ENCODE results near the gene KRTCAP2.
"Not testable (repeated sequence)": the region's sequence is repeated elsewhere in the genome, so short reads cannot be mapped to it uniquely, and the experiment has no call there.

Gene KRTCAP2

DNA sequence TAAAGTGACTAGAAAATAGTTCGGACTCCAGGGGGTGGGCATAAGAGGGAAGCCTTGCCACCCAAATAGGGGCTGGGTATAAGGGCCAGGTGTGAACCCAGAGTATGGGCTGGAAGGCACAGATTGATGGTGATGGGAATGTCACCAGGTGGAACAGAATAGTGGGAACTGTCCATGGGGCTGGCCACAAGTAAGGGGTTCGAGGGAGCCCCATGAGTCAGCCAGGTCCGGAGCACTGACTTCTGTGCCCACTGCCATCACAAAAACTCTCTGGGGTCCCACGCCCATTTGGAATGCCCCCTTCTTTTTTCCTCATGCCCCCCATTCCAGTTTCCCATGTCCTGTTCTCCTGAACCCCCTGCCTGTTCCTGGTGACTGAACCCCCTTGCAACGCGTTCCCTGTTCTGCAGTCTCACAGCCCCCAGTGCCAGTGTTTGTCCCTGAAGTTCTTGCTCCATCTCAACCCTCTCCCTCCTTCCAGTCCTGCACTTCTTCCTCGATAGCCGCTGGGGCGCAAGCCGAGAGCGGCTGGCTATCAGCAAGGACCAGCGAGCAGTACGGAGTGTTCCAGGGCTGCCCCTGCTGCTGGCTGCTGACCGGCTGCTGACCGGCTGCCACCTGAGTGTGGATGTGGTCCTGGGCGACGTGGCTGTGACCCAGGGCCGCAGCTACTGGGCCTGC, 8.4 kb upstream of the KRTCAP2 start:
- no peak for DNase-seq

DNA sequence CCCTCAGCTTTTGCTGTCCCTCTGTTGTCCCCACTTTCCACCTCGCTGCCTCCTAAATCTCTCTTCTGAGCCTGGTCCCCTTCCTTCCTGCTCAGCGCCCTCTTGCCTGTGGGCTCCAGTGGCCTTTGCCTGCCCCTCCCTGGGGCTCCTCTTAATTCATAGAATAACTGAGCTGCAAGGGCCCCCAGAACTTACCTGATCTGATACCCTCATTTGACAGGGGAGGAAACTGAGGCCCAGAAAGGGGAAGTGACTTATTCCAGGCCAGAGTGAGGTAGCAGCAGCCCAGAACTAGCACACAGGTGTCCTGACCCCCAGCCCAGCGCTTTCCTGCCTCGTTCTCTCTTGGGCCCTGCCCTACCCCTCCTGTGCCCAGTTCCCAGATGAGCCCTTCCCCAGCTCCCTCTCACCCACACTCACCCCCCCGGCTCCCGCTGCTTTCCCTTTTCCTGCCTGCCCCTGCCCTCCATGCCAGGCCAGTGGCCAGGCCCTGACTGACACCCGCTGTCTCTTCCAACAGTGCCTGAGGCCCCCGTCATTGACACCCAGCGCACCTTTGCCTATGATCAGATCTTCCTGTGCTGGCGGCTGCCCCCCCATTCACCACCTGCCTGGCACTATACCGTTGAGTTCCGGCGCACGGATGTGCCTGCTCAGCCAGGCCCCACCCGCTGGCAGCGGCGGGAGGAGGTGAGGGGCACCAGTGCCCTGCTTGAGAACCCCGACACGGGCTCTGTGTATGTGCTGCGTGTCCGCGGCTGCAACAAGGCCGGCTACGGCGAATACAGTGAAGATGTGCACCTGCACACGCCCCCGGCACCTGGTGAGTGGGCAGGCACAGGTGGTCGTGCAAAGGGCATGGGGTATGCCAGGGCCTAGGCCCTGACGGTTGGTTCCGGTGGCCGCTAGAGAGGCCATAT, 6.3 kb upstream of the KRTCAP2 start:
- peak; percentile 11 for DNase-seq

DNA sequence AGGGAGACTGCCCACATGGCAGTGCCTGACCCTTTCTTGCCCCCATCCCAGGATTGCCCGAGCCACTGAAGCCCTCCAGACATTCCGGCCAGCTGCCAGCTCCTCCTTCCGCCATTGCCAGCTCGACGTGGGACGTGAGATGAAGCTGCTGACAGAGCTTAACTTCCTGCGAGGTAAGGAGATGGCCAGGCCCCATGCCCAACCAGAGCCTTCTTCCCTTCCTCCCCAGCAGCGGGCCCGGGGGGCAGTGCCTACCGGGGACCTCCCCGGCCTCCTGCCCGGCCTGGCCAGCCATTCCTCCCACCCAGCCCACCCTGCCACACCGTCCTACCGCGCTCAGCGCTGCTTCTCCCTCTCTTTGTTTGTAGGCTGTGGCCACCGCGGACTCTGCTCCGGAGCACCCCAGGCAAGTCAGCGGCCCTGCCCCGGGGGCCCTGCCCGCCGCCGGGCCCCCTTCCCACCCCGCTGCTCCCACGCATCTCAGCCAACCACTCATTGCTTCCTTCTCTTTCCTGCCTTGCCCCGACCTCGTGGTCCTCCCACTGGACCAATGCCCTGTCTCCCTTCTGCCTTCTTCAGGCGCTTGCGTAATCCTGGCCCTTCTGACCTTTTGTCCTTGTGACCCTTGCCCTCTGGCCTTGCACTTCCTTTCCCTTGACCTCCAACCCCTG, 5.5 kb upstream of the KRTCAP2 start:
- DNase-seq: no peak

DNA sequence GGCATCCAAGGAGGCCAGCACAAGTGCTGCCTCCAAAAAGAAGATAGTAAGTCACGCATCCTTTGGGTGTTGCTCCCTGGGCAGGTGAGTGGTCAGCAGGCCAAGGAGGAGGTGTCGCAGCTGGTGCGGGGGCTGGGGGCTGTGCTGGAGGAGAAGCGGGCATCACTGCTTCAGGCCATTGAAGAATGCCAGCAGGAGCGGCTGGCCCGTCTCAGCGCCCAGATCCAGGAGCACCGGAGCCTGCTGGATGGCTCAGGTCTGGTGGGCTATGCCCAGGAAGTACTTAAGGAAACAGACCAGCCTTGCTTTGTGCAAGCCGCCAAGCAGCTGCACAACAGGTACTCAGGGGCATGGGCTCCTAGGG, 4.8 kb upstream of the KRTCAP2 start:
- peak; percentile 14 for DNase-seq

DNA sequence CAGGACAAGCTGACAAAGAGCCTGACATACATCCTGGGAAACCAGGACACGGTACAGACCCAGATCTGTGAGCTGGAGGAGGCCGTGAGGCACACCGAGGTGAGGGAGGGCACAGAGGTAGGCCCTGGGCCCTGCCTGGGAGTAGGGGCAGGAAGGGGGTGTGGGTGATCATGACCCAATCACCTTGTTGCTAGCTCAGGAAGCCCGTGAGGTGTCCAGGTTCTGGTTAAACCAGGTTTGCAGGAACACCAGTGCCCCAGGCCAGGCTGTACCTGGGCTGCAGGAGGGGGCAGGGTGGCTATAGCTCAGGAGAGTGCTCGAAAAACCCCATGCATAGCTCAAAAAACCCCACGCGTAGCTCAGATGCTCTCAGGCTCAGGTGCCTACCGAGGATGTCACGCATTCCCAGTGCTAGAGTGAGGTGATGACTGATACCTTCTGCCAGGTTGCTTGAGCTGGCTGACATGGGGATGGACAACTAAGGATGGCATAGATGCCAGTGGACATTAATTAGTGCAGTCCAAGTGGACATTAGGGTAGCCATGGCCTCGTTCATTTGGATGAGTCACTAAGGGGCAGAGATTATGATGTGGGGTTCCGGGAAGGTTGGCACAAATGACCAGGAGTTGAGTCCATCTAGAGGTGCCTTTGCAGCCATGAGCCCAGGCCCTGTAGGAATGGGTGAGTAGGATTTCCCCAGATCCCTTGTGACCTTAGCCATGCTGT, 4.3 kb upstream of the KRTCAP2 start:
- DNase-seq: peak; percentile 15

DNA sequence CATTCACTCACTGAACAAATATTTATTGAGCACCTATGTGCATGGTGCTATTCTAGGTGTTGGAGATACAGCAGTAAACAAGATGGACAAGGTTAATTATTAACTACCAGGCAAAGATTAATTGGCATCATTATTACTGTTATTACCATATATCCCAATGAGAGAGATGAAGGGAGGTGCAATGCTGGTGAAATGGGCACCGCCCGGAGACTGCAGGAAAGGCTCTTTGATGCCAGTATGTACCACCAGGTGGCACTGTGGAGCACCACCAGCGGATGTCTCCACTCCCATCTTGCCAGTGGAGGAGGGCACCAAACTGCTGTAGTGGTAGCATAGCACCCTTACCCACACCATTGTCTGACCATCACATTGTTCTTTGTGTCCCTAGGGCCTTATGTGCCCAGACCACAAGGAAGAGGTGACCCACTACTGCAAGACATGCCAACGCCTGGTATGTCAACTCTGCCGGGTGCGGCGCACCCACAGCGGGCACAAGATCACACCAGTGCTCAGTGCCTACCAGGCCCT, 3.5 kb upstream of the KRTCAP2 start:
- peak; percentile 86 for DNase-seq

DNA sequence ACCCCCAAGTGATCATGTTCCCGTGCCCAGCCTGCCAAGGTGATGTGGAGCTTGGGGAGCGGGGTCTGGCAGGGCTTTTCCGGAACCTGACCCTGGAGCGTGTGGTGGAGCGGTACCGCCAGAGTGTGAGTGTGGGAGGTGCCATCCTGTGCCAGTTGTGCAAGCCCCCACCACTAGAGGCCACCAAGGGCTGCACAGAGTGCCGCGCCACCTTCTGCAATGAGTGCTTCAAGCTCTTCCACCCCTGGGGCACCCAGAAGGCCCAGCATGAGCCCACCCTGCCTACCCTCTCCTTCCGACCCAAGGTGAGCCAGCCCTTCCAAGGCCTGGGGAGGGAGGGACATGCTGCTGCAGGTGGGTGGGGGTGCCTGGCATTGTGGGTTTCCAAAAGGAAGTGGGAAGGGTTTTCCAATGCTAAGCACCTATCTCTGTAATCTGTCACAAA, 2.8 kb upstream of the KRTCAP2 start:
- peak; percentile 38 for DNase-seq

DNA sequence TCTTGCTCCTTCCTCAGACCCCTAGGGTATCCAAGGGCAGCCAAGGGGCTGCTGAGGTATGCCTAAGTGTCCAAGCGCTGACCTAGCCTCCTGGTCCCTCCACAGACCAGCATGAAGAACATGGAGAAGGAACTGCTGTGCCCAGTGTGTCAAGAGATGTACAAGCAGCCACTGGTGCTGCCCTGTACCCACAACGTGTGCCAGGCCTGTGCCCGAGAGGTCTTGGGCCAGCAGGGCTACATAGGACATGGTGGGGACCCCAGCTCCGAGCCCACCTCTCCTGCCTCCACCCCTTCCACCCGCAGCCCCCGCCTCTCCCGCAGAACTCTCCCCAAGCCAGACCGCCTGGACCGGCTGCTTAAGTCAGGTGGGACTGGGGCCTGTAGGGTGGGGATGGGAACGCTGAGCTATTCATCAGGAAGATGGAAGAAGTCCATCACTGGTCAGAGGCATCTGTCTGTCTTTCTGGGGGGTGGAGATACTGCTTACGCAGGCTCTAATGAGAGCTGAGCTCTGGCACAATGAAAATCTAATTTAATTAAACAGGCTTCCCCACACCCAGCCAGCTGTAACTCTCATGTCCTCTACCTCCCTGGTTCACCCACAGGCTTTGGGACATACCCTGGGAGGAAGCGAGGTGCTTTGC, 2.3 kb upstream of the KRTCAP2 start:
- peak; percentile 20 for DNase-seq

DNA sequence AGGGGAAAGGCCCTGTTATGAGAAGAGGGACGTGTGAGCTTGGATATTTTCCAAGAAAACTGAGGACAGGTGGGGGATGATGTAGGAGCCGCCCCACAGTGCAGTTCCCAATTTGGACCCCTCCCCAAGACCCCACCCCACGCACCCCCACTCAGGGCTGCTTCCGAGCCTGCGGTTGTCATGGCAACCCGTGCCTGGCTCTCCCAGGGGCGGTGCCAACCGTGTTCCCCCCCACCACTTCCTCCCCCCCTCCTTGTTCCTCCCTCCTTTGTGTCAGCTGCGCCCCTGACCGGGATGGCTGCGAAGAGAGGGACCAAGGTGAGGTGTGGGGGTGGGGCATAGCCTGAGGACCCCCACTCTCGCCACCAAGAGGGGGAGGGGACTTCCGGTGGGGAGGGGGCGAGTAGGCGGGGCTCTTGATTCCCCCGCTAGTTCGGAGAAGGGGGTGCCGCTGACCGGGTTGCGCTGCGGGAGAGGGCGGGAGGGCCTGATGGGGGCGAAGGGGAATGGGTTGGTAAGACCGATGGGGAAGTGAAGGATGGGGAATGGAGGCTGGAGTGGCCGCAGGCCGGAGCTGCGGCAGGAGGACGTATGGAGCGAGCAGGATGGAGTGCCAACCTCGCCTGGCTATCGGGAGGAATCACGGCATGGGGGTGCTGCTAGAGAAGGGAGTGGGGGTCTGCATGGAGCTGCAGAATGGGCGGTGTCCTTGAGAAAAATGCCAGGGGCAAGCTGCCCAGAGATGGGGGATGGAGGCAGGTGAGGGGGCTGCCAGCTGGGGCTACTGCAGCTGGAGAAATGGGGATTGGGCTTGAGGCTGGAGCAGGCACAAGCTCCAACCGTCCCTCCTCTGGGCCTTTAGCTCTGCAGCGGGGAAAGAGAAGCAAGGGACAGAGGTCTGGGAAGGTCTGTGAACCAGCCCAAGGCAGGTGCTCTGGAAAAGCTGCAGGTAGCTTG, 1.5 kb upstream of the KRTCAP2 start:
- DNase-seq: peak; percentile 62

DNA sequence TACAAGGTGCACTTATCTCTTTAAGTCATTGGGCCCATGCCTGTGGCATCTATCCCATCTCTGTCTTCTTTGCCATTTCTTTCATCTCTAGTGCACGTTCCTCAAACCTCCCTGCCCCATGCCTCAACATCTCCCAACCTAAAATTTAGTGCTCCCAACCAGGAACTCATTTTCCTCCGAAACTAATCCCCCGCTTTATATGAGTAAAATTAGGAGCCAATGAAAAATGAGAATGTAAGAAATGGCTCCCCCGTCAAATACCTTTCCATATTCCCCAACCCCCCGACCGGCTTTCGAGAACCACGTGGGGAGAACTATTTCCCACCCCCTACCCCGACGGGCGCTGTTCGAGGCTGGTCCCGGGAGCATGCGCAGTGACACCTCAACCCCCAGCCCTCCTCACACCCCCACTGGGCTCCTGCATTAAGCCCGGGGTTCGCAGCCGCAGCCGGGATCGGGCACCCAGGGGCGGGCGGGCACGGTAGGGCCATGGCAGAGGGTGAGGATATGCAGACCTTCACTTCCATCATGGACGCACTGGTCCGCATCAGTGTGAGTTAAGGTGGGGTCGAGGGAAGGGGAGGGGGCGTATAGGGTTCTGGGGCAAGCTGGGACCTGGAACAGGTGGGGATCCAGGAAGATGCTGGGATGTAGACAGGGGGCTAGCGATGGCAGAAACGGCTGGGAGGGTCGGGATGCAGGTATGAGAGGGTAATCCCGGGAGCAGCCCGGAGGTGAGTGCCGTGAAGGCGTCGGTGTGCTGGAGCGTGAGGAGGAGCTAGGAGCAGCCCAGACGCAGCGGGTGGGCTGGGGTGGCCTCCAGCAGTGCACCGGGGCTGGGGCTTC, 597 bp upstream of the KRTCAP2 start, which contains the start of gene TRIM46:
Gene TRIM46 (plus strand): TSS at position 372 of the 846 bp plus-strand sequence. CDS start 118 bp downstream, at position 490.
- DNase-seq: peak; percentile 65

DNA sequence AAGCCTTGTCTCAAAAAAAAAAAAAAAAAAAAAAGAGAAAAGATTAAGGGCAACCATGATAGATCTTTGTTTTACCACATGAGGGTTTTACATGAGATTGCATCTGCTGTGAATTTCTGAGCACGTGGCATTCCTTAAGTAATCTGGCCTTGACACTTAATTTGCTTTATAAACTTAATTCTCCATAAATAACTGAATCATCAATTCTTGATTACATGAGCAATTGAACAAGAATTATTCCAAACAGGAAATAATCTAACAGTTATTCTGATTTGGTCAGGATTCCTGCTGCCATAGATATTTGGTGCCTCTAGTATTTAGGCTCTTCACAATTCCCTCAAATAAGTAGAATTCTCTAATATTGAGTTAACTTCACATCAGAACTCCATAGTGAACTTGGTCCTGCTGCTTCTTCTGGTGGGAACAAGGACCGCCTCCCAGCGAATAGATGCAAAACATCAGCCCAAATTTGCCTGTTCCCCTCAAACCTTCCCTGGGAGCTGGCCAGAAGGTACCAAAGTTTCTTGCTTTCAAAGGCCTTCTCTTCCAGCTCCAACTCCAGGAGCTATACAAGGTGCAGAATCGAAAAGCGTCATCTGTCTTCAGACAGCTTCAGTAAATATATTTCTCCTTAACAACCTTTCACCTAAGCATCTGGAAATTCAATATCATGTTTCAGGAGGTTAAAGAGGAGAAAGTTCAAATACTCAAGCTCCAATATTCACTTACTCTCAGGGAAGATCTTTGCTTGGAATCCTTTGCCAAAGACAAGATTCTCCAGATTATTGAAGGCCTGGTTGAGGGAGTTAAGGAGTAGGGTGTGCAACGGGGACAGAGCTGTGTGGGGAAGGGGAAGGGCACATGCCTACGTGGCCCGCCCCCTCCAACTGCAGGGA, 1.0 kb downstream of the KRTCAP2 start:
- DNase-seq: no peak

DNA sequence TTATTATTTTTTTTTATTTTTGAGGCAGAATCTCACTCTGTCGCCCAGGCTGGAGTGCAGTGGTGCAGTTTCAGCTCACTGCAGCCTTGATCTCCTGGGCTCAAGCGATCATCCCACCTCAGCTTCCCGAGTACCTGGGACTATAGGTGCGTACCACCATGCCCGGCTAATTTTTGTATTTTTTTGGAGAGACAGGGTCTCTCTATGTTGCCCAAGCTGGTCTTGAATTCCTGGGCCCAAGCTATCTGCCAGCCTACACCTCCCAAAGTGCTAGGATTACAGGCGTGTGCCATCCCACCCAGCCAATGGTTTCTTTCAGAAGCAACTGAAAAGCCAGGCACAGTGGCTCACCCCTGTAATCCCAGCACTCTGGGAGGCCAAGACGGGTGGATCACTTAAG, 2.3 kb downstream of the KRTCAP2 start:
- DNase-seq: no peak

DNA sequence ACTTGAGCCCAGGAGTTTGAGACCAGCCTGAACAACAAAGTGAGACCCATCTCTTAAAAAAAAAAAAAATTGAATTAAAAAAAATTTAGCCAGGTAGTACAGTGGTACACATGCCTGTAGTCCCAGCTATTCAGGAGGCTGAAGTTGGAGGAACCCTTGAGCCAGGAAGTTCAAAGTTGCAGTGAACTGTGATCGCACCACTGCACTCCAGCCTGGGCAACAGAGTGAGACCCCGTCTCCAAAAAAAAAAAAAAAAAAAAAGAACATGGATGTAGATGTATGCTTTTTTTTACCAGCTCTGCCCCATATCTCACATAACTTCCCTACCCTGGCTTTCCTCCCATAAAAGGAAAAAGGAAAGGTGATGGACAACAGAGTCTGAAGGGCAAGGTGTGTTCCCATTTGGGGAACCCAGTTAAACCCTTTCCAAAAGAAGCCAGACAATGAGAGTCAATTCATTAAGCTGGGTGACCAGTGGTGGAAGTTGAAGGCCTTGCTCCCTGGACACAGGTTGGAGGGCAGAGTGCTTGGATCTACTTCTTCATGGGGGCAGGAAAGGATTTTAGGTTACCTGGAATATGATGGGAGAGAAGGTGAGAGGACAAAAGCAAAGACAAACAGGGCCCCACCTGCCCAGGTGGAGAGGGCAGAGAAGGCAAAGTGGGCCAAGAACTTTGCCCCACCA, 2.9 kb downstream of the KRTCAP2 start:
- no peak for DNase-seq

DNA sequence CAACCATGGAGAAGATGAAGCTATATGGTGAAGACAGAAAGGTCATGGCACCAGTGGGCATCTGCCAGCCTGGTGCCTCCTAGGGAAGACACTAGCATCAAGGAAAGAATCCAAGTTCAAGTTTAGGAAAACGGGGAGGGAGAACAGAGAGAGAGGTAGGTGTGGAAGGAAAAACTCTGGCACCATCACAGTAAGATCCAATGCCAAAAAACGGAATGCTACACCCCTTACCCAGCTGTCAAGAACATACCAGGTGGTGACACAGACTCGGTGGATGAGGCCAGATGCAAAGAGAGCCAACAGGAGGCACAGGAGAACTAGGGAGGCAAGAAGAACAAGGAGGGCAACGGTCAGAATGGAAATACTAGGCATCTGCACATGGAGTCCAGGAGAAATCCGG, 3.6 kb downstream of the KRTCAP2 start:
- DNase-seq: no peak

DNA sequence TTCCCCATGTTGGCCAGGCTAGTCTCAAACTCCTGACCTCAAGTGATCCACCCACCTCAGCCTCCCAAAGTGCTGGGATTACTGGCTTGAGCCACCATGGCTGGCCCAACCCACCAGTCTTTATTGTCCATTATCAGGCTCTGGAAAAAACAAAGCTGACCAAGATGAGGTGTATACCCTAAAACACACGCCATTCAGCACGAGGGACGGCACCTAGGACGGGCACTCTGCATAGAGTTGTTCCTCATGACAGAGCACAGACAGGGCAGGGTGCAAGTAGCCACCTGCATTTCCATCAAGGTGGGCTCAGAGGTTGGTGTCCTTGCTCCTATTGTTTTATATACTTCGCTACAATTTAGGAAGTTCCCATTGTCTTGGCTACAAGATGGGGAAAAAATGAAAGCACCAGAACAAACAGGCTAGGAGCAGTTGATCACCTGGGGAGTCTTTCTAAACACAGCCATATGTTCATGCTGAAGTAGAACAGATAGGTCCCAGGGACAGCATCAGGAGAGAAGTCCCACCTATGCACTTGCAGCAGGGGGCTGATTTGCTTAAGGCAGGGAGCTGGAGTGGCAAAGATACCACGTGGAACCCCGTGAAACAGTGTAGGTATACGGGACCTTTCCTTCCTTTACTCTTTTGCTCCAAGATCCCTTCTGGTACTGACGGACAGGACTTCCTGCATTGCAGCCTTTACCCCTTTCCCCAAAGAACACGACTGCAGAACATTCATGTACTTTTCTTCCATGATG, 4.5 kb downstream of the KRTCAP2 start:
- DNase-seq: no peak

DNA sequence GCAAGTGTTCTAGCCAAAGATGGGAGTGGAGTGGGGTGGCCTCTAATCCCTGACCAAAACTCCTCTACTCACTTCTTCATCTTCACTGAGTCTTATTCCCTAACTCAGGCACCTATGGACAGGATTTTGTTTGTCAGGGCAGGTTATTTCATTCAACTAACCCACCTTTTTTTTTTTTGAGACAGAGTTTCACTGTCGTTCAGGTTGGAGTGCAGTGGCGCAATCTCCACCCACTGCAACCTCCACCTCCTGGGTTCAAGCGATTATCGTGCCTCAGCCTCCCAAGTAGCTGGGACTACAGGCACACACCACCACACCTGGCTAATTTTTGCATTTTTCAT, 5.0 kb downstream of the KRTCAP2 start:
- DNase-seq: not testable (repeated sequence)

Data from activated T-cell treated with anti-CD3 and anti-CD28 coated beads, Interleukin-2, amount 50 U/mL, for 1 hour (primary cell).